H1 (cell line): ENCODE measurements around the gene C19orf47. TPM values are rescaled to one million over a fixed set of nuclear protein-coding genes. Genes with fewer than 3 reads are reported as not detected.

ENCODE experiments used
- ATF2 ChIP-seq: IDR thresholded peaks from 2 replicates; pipeline ENCODE4 v1.6.1; 2012; ENCODE audit warnings: low read length, inconsistent platforms
- ATF3 ChIP-seq: IDR thresholded peaks from 2 replicates; pipeline ENCODE4 v1.6.1; 2011; ENCODE audit warnings: low read depth, mild to moderate bottlenecking, low read length; ENCODE audit not compliant: insufficient read depth
- FOSL1 ChIP-seq: IDR thresholded peaks from 2 replicates; pipeline ENCODE4 v1.6.1; 2011; ENCODE audit warnings: mild to moderate bottlenecking, low read depth, low read length, moderate library complexity; ENCODE audit not compliant: insufficient read depth
- JUND ChIP-seq: IDR thresholded peaks from 2 replicates; pipeline ENCODE4 v1.6.1; 2011; ENCODE audit warnings: mild to moderate bottlenecking, improper control_type of control experiment, low read length
- NANOG ChIP-seq: IDR thresholded peaks from 2 replicates; pipeline ENCODE4 v1.6.1; 2011; ENCODE audit warnings: low read length, low read depth, mild to moderate bottlenecking, inconsistent platforms; ENCODE audit not compliant: insufficient read depth, poor library complexity, severe bottlenecking
- polyA plus RNA-seq, 7 experiments: library from polyadenylated mRNA; depleted of rRNA in 3 of 7; stranded (reverse) in 5 of 7; unstranded in 2 of 7; fragments of >200 nt in 5 of 7; fragments of 200-250 nt in 2 of 7; gene quantifications; 1 replicate in 5 of 7; 2 replicates in 1 of 7; 4 replicates in 1 of 7; pipeline versions ENCODE4 v1.2.1 to v1.2.3, GENCODE V29; 2011 to 2013; ENCODE audit warnings: missing spikeins in 2 of 7, mixed read lengths in 2 of 7
- total RNA-seq: library from RNA; stranded (reverse); fragmentation: NEBNext Ultra II Directional; extraction: Animal tissue kit (Norgen Biotek cat#: 25700); gene quantifications from 2 replicates; pipeline ENCODE4 v1.2.1, GENCODE V29; 2021
- TF ChIP-seq, protein P1 (sequence below): IDR thresholded peaks from 2 replicates; pipeline ENCODE4 v1.6.1; 2011; ENCODE audit warnings: low read length, improper control_type of control experiment

C19orf47 gene
- total and polyA plus RNA-seq, 2 of the 8 experiments (the other 6 are each of a cell fraction or from before 2014, with no cell fraction given), result 17.8 to 27.3 TPM

GRCh38 chr19:40369797-40370196 is 21.6 kb upstream of the C19orf47 start (continued):
- TF ChIP-seq FOSL1 (no peak), JUND (no peak), NANOG (no peak), ATF2 (no peak), ATF3 (no peak)
- TF ChIP-seq, protein P1, sequence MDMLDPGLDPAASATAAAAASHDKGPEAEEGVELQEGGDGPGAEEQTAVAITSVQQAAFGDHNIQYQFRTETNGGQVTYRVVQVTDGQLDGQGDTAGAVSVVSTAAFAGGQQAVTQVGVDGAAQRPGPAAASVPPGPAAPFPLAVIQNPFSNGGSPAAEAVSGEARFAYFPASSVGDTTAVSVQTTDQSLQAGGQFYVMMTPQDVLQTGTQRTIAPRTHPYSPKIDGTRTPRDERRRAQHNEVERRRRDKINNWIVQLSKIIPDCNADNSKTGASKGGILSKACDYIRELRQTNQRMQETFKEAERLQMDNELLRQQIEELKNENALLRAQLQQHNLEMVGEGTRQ, result no peak
